Measurements from ENCODE around the gene GATB.

- TF ChIP-seq CTCF (IDR thresholded peaks at IDR 0.05): no peak
- TF ChIP-seq POLR2A (IDR thresholded peaks at IDR 0.05): no peak
These were observed 93.8 kb downstream of the GATB start for GRCh38 chr4:151667048-151667447.

Measured in heart left ventricle (tissue), 13 donors.